NCI-H1436 treated with DMSO at 0.1 percent for 48 hours (cell line): Measurements from ENCODE around the gene DSCAM.

Experiments
- DNase-seq: peaks from one replicate; lab custom pipeline; 2025; lab: John Stamatoyannopoulos, UW

DSCAM gene

DNA sequence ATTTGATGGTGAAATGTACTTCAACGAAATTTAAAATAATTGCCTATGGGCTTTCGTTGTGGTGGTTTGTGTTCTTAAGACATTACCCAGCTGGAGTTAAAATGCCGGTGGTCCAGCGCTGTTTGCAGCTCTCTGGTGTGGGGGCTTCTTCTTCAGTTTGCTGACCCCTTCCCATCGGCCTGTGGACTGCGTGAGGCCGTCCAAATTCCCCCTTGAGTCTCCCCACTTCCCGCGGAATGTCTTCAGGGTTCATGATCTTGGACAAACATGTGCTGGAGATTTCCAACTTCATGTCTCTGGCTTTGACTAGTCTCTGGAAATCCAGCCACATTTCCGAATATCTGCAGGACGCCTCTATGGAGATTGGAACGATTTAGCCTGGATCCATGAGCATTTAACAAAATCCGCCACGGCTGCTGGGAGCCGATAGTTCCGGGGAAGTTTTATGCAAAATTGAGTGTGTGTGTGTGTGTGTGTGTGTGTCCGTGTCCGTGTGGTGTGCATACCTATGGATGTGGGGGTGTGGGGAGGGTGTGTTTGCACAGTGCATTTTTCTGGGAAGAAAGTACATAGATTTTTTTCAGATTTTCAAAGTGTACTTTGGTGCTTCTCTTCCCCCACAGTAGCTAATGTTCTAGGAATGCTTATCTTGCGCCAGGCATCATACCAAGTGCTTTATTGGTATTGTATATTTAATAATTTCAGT lies 862.5 kb downstream of the DSCAM start:
- no peak for DNase-seq

DNA sequence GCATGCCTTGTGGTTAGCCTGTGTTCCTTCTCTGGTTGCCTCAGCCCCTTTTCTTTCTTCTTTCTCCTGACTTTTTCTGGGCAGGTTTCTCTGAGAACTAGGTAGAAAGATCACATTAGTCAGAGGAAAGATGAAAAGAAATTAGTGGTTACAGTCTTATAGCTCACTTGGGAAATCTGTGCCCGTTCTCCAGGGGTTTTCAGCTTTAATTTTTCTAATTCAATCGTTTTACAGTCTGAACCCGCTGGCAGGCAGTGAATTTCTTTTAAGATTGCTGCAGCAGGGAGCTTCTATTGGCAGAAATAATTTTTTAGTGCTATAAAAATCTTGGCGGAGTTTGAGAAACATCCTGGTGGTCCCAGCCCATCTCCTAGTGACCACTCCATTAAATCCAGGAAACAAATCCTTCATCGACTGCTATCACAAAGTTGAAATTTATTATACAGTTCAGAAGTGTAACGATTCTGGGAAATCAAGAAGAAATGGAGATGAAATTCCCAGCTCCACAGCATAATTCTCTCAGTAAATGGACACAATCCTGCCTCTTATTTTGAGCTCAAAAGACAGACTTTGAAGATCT lies 866.6 kb downstream of the DSCAM start:
- no peak for DNase-seq

DNA sequence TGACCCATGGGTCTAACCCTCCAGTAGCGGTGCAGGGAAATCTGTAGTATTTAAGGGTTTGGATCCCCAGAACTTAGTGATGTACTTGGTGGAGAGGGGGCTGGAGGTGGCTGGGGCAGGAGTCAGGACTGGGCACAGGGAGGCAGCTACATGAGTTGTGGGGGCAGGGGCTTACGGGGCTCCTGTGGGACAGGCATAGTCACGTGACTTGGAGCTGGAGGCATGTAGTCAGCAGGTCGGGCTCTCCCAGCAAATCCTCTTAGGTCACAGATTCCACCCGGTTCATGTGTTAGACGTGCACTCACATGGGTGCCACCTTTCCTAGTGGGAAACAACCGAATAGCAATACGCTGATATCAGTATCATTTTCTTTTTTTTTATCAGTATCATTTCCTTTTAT lies 867.6 kb downstream of the DSCAM start:
- DNase-seq, result no peak

DNA sequence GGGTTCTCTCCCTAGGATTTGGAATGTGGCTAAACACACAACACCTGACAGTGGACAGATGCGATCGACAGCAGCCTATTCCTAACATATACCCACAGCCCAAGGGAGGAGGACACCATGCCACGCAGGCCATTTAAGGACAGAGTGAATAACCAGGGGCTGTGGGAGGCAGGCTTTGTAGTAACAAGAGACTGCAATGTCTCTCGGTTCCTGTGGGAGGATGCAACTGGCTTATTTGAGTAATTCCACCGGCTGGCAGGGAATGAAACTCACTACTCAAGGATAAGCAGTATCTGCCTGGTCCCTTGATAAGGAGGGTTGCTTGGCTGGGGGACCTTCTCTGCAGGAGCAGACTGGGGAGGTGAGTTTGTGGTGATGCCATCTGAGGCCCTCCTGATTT lies 870.2 kb downstream of the DSCAM start:
- DNase-seq, result no peak

DNA sequence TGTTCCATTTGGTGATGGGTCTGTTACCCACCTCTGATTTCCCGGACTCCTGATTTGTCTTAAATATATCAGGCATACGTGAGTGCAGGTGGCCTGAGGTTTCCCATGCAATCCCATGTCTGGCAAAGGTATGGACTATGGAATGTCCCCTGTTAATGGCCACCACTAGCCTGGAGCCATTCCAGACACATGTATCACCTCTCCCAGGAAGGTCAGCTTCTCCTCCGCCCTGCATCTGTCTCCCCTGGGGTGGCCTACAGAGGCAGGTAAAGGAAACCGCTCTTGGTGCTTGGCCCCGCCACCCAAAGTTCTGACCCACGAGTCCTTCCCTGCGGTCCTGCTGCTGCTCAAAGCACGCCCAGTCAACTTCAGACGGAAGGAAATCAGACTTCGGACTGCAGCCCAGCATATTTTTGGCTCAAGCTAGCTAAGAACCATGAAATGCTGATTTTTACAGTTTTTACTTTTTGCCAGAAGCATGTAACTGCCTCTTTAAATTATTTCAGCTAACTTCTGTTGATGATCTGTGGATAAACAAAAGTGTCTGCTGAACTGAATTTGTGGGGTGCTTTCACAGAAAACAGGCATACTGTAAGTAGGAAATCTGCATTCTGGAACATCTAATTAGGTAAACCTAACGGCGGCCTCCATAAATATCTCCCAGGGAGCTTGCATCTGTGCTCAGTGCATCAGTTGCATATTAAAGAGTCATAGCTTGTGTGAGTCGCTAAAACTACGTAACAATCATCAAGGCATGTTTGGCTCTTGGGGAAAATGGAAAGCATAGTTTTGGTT lies 873.8 kb downstream of the DSCAM start:
- DNase-seq, result no peak

DNA sequence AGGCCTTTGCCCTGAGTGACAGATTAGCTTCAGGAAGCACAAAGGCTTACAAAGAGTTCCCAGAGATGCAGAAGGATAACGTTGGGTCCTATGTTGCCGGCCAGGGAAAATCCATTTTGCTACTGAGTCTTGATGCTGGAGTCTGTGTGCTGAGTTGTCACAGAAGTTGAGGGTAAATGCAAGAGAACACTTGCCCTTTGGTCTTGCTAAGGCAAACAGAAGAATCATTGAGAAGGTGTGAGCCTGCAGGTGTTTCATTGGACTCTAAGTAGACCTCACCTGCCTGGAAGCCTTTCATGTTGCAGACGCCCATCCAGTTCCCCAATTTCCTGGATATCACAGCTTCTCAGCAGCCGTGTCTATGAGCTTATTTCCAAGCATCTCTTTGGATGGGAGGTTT lies 874.5 kb downstream of the DSCAM start:
- no peak for DNase-seq

DNA sequence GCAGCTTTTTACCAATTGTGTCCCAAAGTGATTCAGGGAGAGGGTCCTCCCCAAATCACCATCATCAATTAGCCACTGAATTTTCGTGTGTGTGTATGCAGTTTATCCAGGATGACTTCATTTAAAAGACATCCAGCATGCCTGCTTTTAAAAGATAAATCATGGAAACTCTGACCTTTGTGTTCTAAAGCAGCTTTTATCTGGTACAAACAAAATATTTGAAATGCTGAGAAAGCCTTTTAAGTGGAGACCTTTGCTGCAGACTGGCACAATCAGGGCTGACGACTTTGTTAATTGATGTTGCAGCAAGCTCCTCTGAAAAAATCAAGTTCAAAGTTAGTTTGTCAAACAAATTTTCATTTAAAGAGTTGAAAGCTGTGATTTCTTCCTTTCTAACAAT lies 875.0 kb downstream of the DSCAM start:
- no peak for DNase-seq

DNA sequence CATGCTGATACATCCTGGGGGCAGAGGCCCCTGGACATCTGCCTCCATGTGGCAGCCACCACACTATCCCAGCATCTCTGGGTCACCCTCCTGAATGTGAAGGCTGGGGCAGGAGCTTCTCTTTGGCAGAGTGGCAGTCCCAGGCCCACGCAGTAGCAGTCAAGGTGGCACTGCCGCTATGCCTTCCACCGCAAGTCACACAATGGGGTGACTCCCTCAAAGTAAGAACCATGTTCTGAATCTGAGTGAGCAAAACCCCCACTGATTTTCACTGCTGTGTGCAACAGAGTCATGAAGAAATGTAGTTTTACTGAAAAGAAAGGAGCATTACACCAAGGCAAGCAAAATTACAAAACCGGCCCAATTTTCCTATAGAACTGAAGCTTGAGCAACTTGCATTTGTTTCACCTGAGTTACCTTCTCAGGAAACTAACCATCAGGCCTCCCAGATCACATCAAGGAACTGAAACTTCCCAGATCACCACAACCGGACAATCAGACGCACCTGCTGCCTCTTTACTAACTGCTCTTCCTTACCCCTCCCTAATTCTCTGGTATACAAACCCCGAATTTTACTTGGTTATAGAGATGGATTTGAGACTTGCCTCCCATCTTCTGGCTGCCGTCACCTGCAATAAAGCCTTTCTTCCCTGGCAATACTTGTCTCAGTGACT lies 877.1 kb downstream of the DSCAM start:
- DNase-seq, result no peak

DNA sequence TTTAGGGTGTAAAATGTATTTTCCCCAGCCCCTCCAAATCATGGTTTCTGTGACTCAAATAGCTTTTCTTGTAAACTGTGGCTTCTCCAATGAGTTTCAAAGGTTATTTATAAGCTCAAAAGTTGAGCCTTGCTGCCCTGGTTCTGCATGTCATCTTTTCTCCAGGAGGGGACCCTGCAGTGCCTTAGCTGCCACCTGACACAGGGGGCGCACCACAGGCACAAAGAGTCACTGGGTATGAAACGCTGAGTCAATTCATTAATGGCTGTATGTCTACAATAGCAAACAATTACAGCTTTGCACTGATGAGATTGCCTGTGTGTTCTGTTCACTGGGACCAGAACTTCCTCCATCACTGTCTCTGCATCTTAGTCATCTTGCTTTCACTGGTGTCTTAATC lies 878.9 kb downstream of the DSCAM start:
- no peak for DNase-seq

DNA sequence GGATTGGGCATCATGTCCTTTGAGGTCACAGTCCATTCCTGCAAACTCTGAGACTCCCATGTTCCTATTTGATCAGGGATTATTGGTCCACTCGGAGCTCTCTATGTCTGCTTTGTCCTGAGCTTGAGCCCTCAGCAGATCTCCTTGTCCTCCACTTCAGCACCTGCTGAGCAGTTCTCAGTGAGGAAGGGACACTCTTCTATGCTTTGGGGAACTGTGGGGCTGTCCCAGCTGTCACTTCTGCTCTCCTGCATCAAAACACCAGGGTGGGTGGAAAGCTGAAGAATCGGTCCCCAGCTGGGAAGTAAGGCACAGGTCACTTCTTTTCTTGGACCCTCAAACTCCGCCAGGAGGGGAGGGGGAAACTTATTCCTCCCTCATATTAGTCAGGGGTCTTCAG lies 880.2 kb downstream of the DSCAM start:
- DNase-seq, result no peak

DNA sequence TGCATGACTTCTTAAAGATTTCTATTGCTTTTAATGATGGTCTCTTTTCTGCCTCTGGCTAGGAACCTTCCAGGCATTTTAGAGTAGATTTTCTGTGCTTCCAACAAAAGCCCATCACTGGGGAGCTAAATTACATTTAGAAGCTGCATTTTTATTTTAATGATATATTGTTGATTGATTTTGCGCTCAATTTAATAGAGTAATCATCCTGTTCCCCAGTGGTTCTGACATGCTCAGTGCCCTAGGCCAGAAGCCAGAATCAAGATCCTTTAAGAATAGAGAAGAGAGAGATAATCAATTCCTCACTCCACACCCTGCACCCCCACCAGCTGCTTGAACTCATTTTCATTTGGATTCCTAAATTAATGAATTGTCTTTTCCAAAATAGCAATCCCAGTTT lies 881.9 kb downstream of the DSCAM start:
- DNase-seq, result no peak

DNA sequence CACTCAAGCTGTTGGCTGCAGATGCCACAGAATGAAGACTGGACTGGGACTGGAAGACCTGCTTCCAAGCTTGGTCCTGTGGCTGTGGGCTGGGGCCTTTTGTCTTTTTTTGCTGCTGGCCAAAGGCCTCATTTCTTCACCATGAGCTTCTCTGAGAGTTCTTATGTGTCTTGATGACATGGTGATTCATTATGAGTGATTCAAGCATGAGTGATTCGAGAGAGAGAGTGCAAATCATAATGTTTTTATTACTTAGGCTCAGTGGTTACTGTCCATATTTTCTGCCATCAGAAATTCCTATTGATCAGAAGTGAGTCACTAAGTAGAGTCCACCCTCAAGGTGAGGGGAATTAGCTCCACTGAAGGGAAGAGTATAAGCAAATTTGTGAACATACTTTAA lies 885.7 kb downstream of the DSCAM start:
- no peak for DNase-seq
